HepG2 (cell line): Measurements from ENCODE around the gene CCSER1. TPM values are rescaled to one million over a fixed set of nuclear protein-coding genes. Genes with fewer than 3 reads are reported as not detected.

Experiments
- ATAC-seq: fragments of 200-7000 bp; cut with Tn5 transposase; 3 replicates; pipeline ENCODE4 v1.9.1; 2020; ENCODE audit warnings: mild to moderate bottlenecking, moderate library complexity
- BruUV-seq: library from RNA; stranded (reverse); fragments of 400-500 nt; replicated peaks from 2 replicates; lab custom pipeline; 2021; lab: Mats Ljungman, UMichigan
- CTCF ChIA-PET: fragments of 300-600 bp; formaldehyde crosslinking; extraction: SDS; loops from one replicate; lab custom pipeline; 2021; ENCODE audit warnings: low total read pairs, inconsistent platforms, low intra/inter-chr PET ratio; lab: Yijun Ruan, JAX
- POLR2A ChIA-PET: fragments of 350-600 bp; sonication (Branson Sonifier 250); formaldehyde crosslinking; loops from one replicate; lab custom pipeline; 2020; ENCODE audit warnings: antibody characterized with exemption, inconsistent platforms; lab: Yijun Ruan, JAX
- DNase-seq: peaks from one replicate; pipeline ENCODE4 v3.0.0-alpha.2; 2015; ENCODE audit warnings: low spot score
- FAIRE-seq: peaks from 3 replicates; lab custom pipeline; 2011; peaks lifted over from hg19 to GRCh38; lab: Jason Lieb, UNC
- H2AFZ ChIP-seq: one replicate; pipeline ENCODE4 v1.6.1; 2011; ENCODE audit warnings: low read length, inconsistent platforms
- H3K27ac ChIP-seq: fragments of 300-600 bp; 3 replicates; pipeline ENCODE4 v1.8.0; 2011; ENCODE audit warnings: mixed run types, mild to moderate bottlenecking, mixed read lengths, low read length, inconsistent platforms; ENCODE audit not compliant: insufficient read depth; ENCODE audit errors: extremely low read length
- H3K27me3 ChIP-seq, 2 experiments: fragments of 200-600 bp in 1 of 2; 2 replicates in 1 of 2; 3 replicates in 1 of 2; pipeline versions ENCODE4 v1.6.0 to v1.8.0; 2011; ENCODE audit warnings: low read length in 2 of 2, mild to moderate bottlenecking in 2 of 2, moderate library complexity in 2 of 2, inconsistent platforms in 1 of 2; ENCODE audit not compliant: insufficient read depth in 2 of 2, control insufficient read depth in 1 of 2
- H3K36me3 ChIP-seq, 2 experiments: fragments of 200-600 bp in 1 of 2; replicated peaks in 1 of 2; 2 replicates in 1 of 2; 3 replicates in 1 of 2; pipeline versions ENCODE4 v1.5.1 to v1.8.0; 2011; ENCODE audit warnings: low read length in 2 of 2, inconsistent platforms in 1 of 2; ENCODE audit not compliant: insufficient read depth in 2 of 2, control insufficient read depth in 1 of 2
- H3K4me1 ChIP-seq: 2 replicates; pipeline ENCODE4 v1.5.1; 2012; ENCODE audit warnings: low read length, inconsistent platforms; ENCODE audit not compliant: insufficient read depth
- H3K4me2 ChIP-seq: 2 replicates; pipeline ENCODE4 v1.6.0; 2011; ENCODE audit warnings: low read depth, low read length, inconsistent platforms
- H3K4me3 ChIP-seq, 3 experiments: fragments of 200-600 bp in 1 of 3; sonication (generic), shearing (Covaris generic) in 1 of 3; replicated peaks in 1 of 3; 2 replicates each; pipeline ENCODE4 v1.5.1; 2011 to 2016; ENCODE audit warnings: low read length in 3 of 3, inconsistent platforms in 2 of 3, low read depth in 2 of 3, mild to moderate bottlenecking in 2 of 3, control low read depth in 1 of 3, mixed read lengths in 1 of 3; ENCODE audit not compliant: insufficient read depth in 1 of 3
- H3K79me2 ChIP-seq: one replicate; pipeline ENCODE4 v1.6.1; 2011; ENCODE audit warnings: low read length, inconsistent platforms; ENCODE audit not compliant: insufficient read depth
- H3K9ac ChIP-seq: 2 replicates; pipeline ENCODE4 v1.6.0; 2011; ENCODE audit warnings: mild to moderate bottlenecking, low read depth, low read length, inconsistent platforms; ENCODE audit not compliant: insufficient read depth
- H3K9me3 ChIP-seq: 2 replicates; pipeline ENCODE4 v1.5.1; 2012; ENCODE audit warnings: mild to moderate bottlenecking, low read length
- H4K20me1 ChIP-seq: 2 replicates; pipeline ENCODE4 v1.6.0; 2011; ENCODE audit warnings: inconsistent platforms, mild to moderate bottlenecking, low read length, moderate library complexity; ENCODE audit not compliant: insufficient read depth
- BATF2 ChIP-seq: sonication (generic); formaldehyde crosslinking; IDR thresholded peaks from 2 replicates; pipeline ENCODE4 v1.8.0; 2022; ENCODE audit warnings: mild to moderate bottlenecking, missing genetic modification reagents, moderate library complexity
- HNRNPLL ChIP-seq: fragments of 200-400 bp; formaldehyde crosslinking; IDR thresholded peaks from 2 replicates; pipeline ENCODE4 v1.6.1; 2017; ENCODE audit warnings: mild to moderate bottlenecking, low read depth, low read length; ENCODE audit not compliant: poor library complexity, severe bottlenecking
- RBAK ChIP-seq: sonication (generic); formaldehyde crosslinking; IDR thresholded peaks from 2 replicates; pipeline ENCODE4 v1.5.1; 2020; ENCODE audit warnings: mild to moderate bottlenecking, missing genetic modification reagents
- RERE ChIP-seq: IDR thresholded peaks from 2 replicates; pipeline ENCODE4 v1.6.1; 2016; ENCODE audit warnings: low read depth, missing genetic modification reagents, missing compliant biosample characterization
- TBX2 ChIP-seq: sonication (generic); formaldehyde crosslinking; IDR thresholded peaks from 2 replicates; pipeline ENCODE4 v1.5.0; 2020; ENCODE audit warnings: missing genetic modification reagents, mild to moderate bottlenecking, borderline replicate concordance
- ZBTB49 ChIP-seq: sonication (generic); formaldehyde crosslinking; IDR thresholded peaks from 2 replicates; pipeline ENCODE4 v1.4.0; 2020; ENCODE audit warnings: missing genetic modification reagents, borderline replicate concordance
- ZNF224 ChIP-seq: sonication (generic); formaldehyde crosslinking; IDR thresholded peaks from 2 replicates; pipeline ENCODE4 v1.5.0; 2020; ENCODE audit warnings: mild to moderate bottlenecking, missing genetic modification reagents
- ZNF234 ChIP-seq: sonication (generic); formaldehyde crosslinking; conservative IDR thresholded peaks from 2 replicates; pipeline ENCODE4 v1.5.1; 2020; ENCODE audit warnings: mild to moderate bottlenecking, missing genetic modification reagents
- ZNF605 ChIP-seq: sonication (generic); formaldehyde crosslinking; IDR thresholded peaks from 2 replicates; pipeline ENCODE4 v1.8.0; 2022; ENCODE audit warnings: mild to moderate bottlenecking, missing genetic modification reagents
- WGBS: methylation state at CpG from one replicate; pipeline ENCODE4 v1.1.6; 2017; ENCODE audit warnings: low lambda C conversion rate; 5-methylcytosine and 5-hydroxymethylcytosine counted together
- in situ Hi-C: cut with HindIII; loops from 2 replicates; pipeline ENCODE4 v1.10.0; 2017; ENCODE audit warnings: low pct_unique_long_range_greater_than_20kb; ENCODE audit not compliant: extremely low pct_ligation_motif_present
- intact Hi-C: fragments of 100-400 bp; cut with micrococcal nuclease; formaldehyde crosslinking; loops from one replicate; pipeline ENCODE4 v1.10.0; 2022; ENCODE audit not compliant: unreplicated experiment
- polyA plus RNA-seq, 8 experiments: library from polyadenylated mRNA; depleted of rRNA in 3 of 8; stranded (reverse) in 7 of 8; unstranded in 1 of 8; fragments of >200 nt; fragmentation: Illumina TruSeq in 4 of 8; extraction: Trizol in 4 of 8; gene quantifications; 2 replicates each; pipeline versions ENCODE4 v1.2.1 to v1.2.3, GENCODE V29; 2011 to 2016; ENCODE audit warnings: low read depth in 4 of 8, missing spikeins in 1 of 8, mixed read lengths in 1 of 8; ENCODE audit not compliant: insufficient read depth in 1 of 8
- total RNA-seq, 5 experiments: library from RNA; depleted of rRNA; stranded (reverse); fragments of >200 nt; fragmentation: Illumina TruSeq; extraction: Trizol; gene quantifications; 2 replicates each; pipeline ENCODE4 v1.2.3, GENCODE V29; 2016; ENCODE audit warnings: low read depth in 1 of 5

Gene CCSER1
- total and polyA plus RNA-seq, 2 of the 13 experiments (the other 11 are each of a cell fraction or from before 2014, with no cell fraction given): not detected

- in situ Hi-C loops: no loop called here
- FAIRE-seq: no peak
- Histone ChIP-seq H3K9ac (no peak overlapping the region), H3K4me3 (no peak overlapping the region), H3K79me2 (no peaks in the 10 kb centered on the region), H3K4me1 (no peaks in the 10 kb centered on the region), H2AFZ (no peak overlapping the region), H3K4me2 (no peak overlapping the region), H3K9me3 (no peaks in the 10 kb centered on the region), H3K27ac (no peak overlapping the region), H3K27me3 (no peaks in the 10 kb centered on the region), H4K20me1 (no peaks in the 10 kb centered on the region), H3K36me3 (no peaks in the 10 kb centered on the region)
- TF ChIP-seq ZNF605 (CRISPR knock-in tag): no peak
- no peak for TF ChIP-seq RBAK (CRISPR knock-in tag)
- TF ChIP-seq ZNF234 (CRISPR knock-in tag): no peak
- no peak for TF ChIP-seq HNRNPLL
- no peak for TF ChIP-seq BATF2 (CRISPR knock-in tag)
- ChIA-PET POLR2A (no interaction called here), CTCF (no interaction called here)
- no peak for ATAC-seq
- no peak for DNase-seq
- BruUV-seq: no TSS peak
- WGBS: 9% methylated on average over 2 of the region's 2 CpGs
- intact Hi-C loops: loop anchor here (10.0 kb wide), 1 partner anchor 88 kb away; no protein-coding TSS in a partner anchor
Observed at GRCh38 chr4:90857081-90857820, 730.1 kb downstream of the CCSER1 start.

GRCh38 chr4:90875791-90876190 is 748.6 kb downstream of the CCSER1 start:
- in situ Hi-C loops: no loop called here
- Histone ChIP-seq H3K9ac (no peak overlapping the region), H3K4me1 (no peaks in the 10 kb centered on the region), H3K36me3 (no peaks in the 10 kb centered on the region), H3K4me2 (no peak overlapping the region), H2AFZ (no peak overlapping the region), H3K4me3 (no peak overlapping the region), H4K20me1 (no peaks in the 10 kb centered on the region), H3K9me3 (no peaks in the 10 kb centered on the region), H3K27me3 (no peaks in the 10 kb centered on the region), H3K79me2 (no peaks in the 10 kb centered on the region), H3K27ac (no peak overlapping the region)
- FAIRE-seq (no peak), ATAC-seq (no peak), DNase-seq (no peak)
- ChIA-PET POLR2A (no interaction called here), CTCF (no interaction called here)
- BruUV-seq: no TSS peak
- 3% methylated on average over 2 of the region's 2 CpGs for WGBS
- intact Hi-C loops: no loop called here
- no peak for TF ChIP-seq ZNF224 (CRISPR knock-in tag)
- no peak for TF ChIP-seq ZBTB49 (CRISPR knock-in tag)
- TF ChIP-seq TBX2 (CRISPR knock-in tag): no peak
- TF ChIP-seq RERE (CRISPR knock-in tag): no peak
